Activated naive CD8-positive, alpha-beta T cell (primary cell): ENCODE data around the gene SHD.
"Not testable (repeated sequence)": the region's sequence is repeated elsewhere in the genome, so short reads cannot be mapped to it uniquely, and the experiment has no call there.

Source experiments
- H3K27ac Mint-ChIP-seq: one replicate; pipeline ENCODE4 v1.8.0; 2021; ENCODE audit warnings: mixed read lengths
- H3K27me3 Mint-ChIP-seq: one replicate; pipeline ENCODE4 v1.8.0; 2021; ENCODE audit warnings: mixed read lengths
- H3K36me3 Mint-ChIP-seq: one replicate; pipeline ENCODE4 v1.8.0; 2021; ENCODE audit warnings: mixed read lengths
- H3K4me1 Mint-ChIP-seq: one replicate; pipeline ENCODE4 v1.8.0; 2021; ENCODE audit warnings: low read depth, mixed read lengths
- H3K4me3 Mint-ChIP-seq: one replicate; pipeline ENCODE4 v1.8.0; 2021; ENCODE audit warnings: mild to moderate bottlenecking, mixed read lengths
- H3K9me3 Mint-ChIP-seq: one replicate; pipeline ENCODE4 v1.8.0; 2021; ENCODE audit warnings: low read depth, mixed read lengths

SHD gene

DNA sequence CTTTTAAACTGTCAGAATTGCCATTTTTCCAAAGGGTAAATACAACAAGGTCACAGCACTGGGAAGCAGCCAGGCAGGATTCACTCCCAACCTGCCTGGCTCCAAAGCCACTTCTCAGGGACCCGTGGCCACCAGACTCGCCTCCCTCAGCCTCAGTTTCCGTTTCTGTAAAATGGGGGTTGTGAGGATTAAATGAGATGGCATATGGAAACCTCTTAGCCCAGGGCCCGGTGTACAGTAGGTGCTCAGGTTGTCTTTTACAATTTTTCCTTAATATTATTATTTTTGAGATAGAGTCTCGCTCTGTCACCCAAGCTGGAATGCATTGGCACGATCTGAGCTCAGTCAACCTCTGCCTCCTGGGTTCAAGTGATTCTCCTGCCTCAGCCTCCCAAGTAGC, 22.0 kb upstream of the SHD start:
- Mint-ChIP-seq H3K4me3 (no peak overlapping the region), H3K27me3 (no peaks in the 10 kb centered on the region), H3K9me3 (no peaks in the 10 kb centered on the region), H3K36me3 (peaks cover 13% of the 10 kb centered on the region), H3K27ac (no peak overlapping the region), H3K4me1 (peaks cover 2% of the 10 kb centered on the region)

DNA sequence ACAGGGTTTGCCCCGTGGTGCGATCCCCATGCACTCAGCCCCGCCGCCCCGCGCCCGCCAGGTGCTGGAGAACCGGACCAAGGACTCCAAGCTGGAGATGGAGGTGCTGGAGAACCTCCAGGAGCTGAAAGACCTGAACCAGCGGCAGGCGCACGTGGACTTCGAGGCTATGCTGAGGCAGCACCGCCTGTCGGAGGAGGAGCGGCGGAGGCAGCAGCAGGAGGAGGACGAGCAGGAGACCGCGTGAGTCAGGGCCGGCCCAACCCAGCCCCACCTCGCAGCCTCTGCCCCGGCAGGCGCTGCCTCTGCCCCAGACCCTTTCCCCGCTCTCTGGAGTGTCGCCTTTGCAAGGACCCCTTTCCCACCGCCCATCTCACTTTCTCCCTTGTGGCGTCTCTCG, 20.9 kb upstream of the SHD start:
- Mint-ChIP-seq H3K4me1 (peaks cover 2% of the 10 kb centered on the region), H3K4me3 (no peak overlapping the region), H3K27ac (no peak overlapping the region)

DNA sequence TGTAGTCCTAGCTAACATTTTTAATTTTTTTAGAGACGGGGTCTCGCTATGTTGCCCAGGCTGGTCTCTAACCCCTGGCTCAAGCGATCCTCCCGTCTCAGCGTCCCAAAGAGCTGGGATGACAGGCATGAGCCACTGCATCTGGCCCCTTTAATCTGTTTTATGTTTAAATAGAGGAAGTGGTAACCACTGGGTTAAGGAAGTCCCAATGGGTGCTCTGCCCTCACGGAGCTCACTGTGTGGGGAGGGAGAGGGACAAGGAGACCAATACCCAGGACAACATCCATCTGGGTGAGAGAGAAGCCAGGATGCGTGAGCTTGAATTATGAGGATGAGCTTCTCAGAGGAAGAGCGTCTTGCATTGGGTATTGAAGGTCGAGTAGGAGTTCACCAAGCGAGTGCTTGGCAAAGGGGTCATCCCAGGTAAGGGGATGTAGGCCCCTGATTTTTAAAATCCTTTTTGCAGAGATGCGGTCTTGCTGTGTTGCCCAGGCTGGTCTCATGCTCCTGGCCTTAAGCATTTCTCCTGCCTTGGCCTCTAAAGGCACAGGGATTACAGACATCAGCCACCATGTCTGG, 18.4 kb upstream of the SHD start:
- H3K9me3 Mint-ChIP-seq = no peaks in the 10 kb centered on the region
- H3K4me3 Mint-ChIP-seq = no peak overlapping the region
- peaks cover 8% of the 10 kb centered on the region for H3K36me3 Mint-ChIP-seq
- H3K27me3 Mint-ChIP-seq = no peaks in the 10 kb centered on the region
- H3K27ac Mint-ChIP-seq = no peak overlapping the region
- H3K4me1 Mint-ChIP-seq = peaks cover 13% of the 10 kb centered on the region

More for the DNA sequence above, 20.9 kb upstream of the SHD start:
- Mint-ChIP-seq H3K9me3 (no peaks in the 10 kb centered on the region), H3K36me3 (peaks cover 13% of the 10 kb centered on the region), H3K27me3 (no peaks in the 10 kb centered on the region)

DNA sequence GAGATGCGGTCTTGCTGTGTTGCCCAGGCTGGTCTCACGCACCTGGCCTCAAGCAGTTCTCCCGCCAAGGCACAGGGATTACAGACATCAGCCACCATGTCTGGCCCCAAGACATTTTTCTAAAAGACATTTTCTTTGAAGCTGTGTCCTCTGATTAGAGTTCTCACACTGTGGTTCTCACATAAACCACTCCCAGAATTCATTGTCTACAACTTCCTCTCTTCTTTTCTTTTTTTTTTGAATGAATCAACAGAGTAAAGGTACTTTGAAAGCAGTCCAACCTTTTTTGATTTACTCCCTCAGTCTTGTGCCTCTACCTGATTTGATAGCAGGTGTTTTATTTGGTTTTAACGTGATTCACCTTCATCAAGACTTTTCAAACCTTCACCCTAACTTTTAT, 14.3 kb upstream of the SHD start:
- H3K9me3 Mint-ChIP-seq = no peaks in the 10 kb centered on the region
- H3K4me3 Mint-ChIP-seq = peak overlapping the region; percentile 13
- H3K36me3 Mint-ChIP-seq = peaks cover 9% of the 10 kb centered on the region
- H3K27ac Mint-ChIP-seq = peak overlapping the region; percentile 83
- H3K27me3 Mint-ChIP-seq = no peaks in the 10 kb centered on the region
- peaks cover 22% of the 10 kb centered on the region for H3K4me1 Mint-ChIP-seq

DNA sequence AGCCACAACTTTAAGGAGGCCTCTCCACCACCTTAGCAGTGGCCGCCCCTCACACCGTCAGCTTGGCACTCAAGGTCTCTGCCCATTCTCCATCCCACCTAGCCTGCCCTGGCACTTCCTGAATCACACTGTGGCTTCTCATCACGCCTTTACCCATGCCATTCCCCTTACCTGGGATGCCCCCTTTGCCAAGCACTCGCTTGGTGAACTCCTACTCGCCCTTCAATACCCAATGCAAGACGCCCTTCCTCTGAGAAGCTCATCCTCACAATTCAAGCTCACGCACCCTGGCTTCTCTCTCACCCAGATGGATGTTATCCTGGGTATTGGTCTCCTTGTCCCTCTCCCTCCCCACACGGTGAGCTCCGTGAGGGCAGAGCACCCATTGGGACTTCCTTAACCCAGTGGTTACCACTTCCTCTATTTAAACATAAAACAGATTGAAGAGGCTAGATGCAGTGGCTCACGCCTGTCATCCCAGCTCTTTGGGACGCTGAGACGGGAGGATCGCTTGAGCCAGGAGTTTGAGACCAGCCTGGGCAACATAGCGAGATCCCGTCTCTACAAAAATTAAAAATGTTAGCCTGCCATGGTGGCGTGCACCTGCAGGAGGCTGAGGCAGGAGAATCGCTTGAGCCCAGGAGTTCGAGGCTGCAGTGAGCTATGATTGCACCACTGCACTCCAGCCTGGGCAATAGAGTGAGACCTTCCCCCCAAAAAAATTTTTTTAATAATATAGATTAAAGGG, 12.6 kb upstream of the SHD start:
- H3K36me3 Mint-ChIP-seq = peaks cover 7% of the 10 kb centered on the region
- peak overlapping the region; percentile 70 for H3K27ac Mint-ChIP-seq
- H3K4me3 Mint-ChIP-seq = no peak overlapping the region
- no peaks in the 10 kb centered on the region for H3K27me3 Mint-ChIP-seq
- H3K4me1 Mint-ChIP-seq = peaks cover 22% of the 10 kb centered on the region
- no peaks in the 10 kb centered on the region for H3K9me3 Mint-ChIP-seq

DNA sequence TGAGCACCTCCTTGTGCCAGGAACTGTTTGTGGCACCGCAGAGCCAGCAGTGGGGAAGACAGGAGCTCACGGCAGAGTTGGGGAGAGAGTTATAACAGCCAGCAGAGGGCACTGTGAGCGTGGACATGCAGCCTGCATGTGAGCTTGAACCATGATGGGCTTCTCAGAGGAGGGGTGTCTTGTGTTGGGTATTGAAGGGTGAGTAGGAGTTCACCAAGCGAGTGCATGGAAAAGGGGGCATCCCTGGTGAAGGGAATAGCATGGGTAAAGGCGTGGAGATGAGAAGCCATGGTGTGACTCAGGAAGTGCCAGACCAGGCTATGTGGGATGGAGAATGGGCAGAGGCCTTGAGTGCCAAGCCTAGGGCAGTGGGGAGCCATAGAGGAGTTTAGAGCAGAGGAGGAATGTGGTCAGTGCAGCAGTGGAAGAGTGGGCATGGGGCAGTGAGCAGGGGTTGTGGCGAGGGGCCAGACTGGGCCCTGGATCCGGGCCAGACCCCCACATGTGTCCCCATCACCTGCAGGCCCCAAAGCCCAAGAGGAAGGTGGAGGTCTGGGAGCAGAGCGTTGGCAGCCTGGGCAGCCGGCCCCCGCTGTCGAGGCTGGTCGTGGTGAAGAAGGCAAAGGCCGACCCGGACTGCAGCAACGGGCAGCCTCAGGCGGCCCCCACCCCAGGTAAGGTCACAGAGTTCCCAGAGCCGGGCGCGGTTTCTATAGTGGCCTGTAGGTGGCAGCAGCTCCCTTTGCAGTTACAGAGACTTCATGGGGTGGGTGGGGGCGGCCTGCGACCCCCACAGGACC, 11.8 kb upstream of the SHD start:
- H3K9me3 Mint-ChIP-seq = no peaks in the 10 kb centered on the region
- peak overlapping the region; percentile 35 for H3K27ac Mint-ChIP-seq
- H3K27me3 Mint-ChIP-seq = no peaks in the 10 kb centered on the region
- no peak overlapping the region for H3K4me3 Mint-ChIP-seq
- H3K36me3 Mint-ChIP-seq = peaks cover 7% of the 10 kb centered on the region
- H3K4me1 Mint-ChIP-seq = peaks cover 22% of the 10 kb centered on the region

DNA sequence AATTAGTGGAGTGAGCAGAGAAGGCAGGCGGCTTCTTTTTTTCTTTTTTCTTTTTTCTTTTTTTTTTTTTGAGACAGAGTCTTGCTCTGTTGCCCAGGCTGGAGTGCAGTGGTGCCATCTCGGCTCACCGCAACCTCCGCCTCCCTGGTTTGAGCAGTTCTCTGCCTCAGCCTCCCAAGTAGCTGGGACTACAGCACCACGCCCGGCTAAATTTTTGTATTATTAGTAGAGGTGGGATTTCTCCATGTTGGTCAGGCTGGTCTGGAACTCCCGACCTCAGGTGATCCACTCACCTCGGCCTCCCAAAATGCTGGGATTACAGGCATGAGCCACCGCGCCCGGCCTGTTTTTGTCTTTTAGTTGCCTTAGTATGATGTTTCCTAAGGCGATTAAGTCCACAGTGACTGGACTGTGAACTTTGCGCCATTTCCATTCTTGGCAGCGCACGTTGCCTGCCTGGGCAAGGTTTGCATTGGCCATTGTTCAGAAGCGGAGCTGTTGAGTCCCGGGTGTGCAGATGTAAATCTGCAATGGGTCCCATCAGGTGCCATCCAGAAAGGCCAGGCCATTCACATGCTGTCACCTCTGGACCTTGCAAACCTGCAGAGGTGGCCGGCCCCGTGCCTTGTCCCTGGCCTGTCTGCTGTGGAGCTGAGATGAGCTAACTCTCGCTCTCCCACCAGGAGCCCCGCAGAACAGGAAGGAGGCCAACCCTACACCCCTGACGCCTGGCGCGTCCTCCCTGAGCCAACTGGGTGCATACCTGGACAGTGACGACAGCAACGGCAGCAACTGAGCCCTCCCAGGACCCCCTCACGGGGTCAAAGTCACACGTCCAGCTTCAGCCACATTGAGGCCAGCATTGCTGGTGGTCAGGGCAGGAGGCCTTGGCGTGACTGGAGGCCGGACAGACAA, 10.9 kb upstream of the SHD start:
- Mint-ChIP-seq H3K4me1 (peaks cover 22% of the 10 kb centered on the region), H3K4me3 (no peak overlapping the region), H3K9me3 (no peaks in the 10 kb centered on the region), H3K36me3 (peaks cover 7% of the 10 kb centered on the region), H3K27me3 (no peaks in the 10 kb centered on the region), H3K27ac (no peak overlapping the region)

DNA sequence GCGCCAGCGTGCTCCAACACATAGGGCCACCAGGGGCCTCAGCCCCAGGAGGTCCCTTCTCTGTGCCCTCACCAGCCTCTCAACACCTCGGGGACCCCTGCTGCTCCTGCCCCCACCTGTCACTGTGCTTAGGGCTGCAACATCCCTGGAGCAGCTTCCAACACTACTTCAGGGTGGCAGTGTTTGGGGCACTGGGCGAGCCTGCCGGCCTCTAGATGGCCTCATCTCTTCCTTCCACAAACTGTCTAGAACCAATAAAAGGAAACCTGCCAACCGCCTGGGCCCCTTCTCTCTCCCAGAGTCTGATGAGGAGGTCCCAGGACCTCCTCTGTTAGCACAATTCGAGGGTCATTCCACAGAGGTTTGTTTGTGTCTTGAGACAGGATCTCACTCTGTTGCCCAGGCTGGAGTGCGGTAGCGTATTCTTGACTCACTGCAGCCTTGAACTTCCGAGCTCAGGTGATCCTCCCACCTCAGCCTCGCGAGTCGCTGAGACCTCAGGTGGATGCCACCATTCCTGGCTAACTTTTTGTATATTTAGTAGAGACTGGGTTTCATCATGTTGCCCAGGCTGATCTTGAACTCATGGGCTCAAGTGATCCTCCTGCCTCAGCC, 10.1 kb upstream of the SHD start:
- Mint-ChIP-seq H3K27me3 (no peaks in the 10 kb centered on the region), H3K4me1 (peaks cover 19% of the 10 kb centered on the region), H3K9me3 (no peaks in the 10 kb centered on the region), H3K4me3 (no peak overlapping the region), H3K36me3 (peaks cover 7% of the 10 kb centered on the region), H3K27ac (no peak overlapping the region)

DNA sequence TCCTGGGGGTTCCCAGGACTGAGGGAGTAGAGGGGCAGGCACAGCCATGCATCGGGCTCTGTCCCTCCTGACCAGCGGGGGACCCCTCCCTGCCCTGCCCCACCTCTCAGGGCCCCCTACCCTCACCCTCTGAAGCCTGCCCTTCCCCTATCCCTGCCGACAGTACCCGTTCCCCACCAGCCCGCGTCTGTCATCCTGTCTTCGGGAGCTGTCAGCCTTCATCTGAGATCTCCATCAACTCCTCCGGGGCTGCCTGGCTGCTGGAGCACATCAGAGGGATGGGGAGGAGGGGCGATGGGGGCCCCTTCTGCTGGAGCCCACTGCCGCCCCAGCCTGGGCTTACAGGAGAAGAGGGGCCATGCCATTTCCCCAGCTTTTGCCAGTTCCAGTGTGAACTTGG, 6.2 kb upstream of the SHD start:
- Mint-ChIP-seq H3K36me3 (no peaks in the 10 kb centered on the region), H3K9me3 (no peaks in the 10 kb centered on the region), H3K4me1 (peaks cover 2% of the 10 kb centered on the region), H3K27ac (no peak overlapping the region), H3K27me3 (no peaks in the 10 kb centered on the region), H3K4me3 (no peak overlapping the region)

DNA sequence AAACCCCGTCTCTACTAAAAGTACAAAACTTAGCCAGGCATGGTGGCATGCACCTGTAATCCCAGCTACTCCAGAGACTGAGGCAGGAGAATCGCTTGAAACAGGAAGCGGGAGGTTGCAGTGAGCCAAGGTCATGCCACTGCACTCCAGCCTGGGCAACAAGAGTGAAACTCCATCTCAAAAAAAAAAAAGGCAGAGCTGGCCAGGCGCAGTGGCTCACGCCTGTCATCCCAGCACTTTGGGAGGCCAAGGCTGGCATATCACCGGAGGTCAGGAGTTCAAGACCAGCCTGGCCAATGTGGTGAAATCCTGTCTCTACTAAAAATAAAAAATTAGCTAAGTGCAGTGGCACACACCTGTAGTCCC, 4.8 kb upstream of the SHD start:
- not testable (repeated sequence) for H3K27ac Mint-ChIP-seq, H3K4me1 Mint-ChIP-seq, H3K4me3 Mint-ChIP-seq, H3K27me3 Mint-ChIP-seq, H3K9me3 Mint-ChIP-seq, H3K36me3 Mint-ChIP-seq

DNA sequence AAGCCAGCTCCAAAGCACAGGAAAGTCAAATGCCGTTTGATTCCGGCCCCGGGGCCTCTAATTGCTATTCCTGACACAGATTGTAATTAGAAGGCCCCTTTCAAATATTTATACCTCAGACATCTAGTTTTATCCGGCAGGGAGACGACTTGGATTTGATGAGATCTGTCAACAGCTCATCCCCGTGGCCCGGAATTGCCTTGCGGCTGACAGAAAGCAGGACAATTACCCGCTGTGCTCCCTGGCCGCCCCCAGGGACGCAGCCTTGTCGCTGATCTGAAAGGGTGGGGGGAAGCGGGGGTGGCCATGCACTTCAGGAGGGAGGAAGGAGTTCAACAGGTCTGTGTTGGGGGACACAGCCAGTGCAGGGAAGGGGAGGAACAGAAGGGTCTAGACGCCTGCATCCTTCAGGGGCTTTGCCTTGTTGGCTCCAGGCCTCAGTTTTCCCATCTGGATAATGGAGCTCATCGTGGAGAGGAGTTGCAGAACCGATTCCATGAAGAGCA, 1.8 kb upstream of the SHD start:
- Mint-ChIP-seq H3K27me3 (peaks cover 3% of the 10 kb centered on the region), H3K27ac (no peak overlapping the region), H3K36me3 (no peaks in the 10 kb centered on the region), H3K4me1 (peaks cover 7% of the 10 kb centered on the region), H3K9me3 (no peaks in the 10 kb centered on the region), H3K4me3 (no peak overlapping the region)

DNA sequence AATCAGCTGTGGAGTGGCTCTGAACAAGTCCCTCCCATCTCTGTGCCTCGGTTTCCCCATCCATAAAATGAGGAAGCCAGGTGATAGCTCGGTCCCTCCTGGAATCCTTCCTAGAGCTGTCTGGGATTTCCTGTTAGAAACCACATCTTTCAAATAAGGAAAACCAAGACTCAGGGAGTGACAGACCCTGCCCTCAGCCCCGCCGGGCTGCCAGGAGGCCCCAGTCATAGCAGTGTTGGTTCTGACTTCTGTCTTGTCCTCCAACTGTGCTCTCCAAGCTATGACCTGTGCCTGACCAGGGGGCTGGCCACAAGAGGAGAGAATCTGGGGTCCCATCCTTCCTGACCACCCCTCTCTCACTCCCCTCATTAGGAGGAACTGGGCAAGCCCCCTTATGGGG, 1.1 kb upstream of the SHD start:
- Mint-ChIP-seq H3K9me3 (no peaks in the 10 kb centered on the region), H3K27me3 (peaks cover 3% of the 10 kb centered on the region), H3K36me3 (no peaks in the 10 kb centered on the region), H3K27ac (no peak overlapping the region), H3K4me3 (no peak overlapping the region), H3K4me1 (peaks cover 7% of the 10 kb centered on the region)

DNA sequence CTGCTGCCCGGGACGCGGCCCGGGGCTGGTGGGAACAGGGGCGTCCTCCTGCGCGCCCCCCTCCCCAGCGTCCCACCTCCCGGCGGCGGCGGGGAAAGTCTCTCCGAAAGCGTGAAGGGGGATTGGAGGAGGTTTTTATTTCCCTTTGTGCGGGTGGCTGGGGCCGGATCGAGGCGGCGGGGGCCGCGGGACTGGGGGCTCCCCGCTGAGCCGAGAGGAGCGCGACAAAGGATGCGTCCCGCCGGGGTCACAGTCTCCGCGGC, 132 bp downstream of the SHD start:
- no peak overlapping the region for H3K4me3 Mint-ChIP-seq
- H3K4me1 Mint-ChIP-seq = peaks cover 7% of the 10 kb centered on the region
- H3K27me3 Mint-ChIP-seq = peaks cover 3% of the 10 kb centered on the region
- no peak overlapping the region for H3K27ac Mint-ChIP-seq
- no peaks in the 10 kb centered on the region for H3K9me3 Mint-ChIP-seq
- no peaks in the 10 kb centered on the region for H3K36me3 Mint-ChIP-seq

DNA sequence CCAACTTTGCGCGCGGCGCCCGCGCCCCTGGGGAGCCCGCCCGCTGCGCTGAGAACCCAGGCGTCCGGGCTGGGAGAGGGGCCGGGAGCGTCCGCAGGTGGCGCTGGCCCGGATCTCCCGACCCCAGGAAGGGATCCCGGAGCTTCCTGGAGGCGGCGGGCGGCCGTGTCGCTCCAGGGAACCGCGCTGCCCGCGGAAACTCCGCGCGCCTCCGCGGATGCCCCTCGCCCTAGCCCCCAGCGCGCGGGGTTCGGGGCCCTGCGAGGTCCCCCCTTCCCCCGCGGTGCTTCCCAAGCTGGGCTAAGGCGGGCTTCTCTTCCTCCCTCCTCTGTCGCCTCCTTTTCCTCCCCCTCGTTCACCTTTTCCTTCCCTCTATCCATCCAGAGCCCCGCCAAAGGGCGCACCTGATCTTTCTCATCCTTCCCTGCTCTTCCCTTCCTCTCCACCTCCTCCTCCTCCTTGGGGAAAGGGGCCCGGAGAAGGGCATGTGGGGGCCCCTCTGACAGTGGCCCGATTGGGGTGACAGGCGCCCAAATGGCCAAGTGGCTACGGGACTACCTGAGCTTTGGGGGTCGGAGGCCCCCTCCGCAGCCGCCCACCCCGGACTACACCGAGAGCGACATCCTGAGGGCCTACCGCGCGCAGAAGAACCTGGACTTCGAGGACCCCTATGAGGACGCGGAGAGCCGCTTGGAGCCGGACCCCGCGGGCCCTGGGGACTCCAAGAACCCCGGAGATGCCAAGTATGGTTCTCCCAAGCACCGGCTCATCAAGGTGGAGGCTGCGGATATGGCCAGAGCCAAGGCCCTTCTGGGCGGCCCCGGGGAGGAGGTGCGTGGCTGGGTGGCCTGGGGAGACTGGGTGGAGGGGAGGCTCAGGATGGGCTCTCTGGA, 710 bp downstream of the SHD start:
- peaks cover 7% of the 10 kb centered on the region for H3K4me1 Mint-ChIP-seq
- peak overlapping the region; percentile 63 for H3K4me3 Mint-ChIP-seq
- H3K27ac Mint-ChIP-seq = no peak overlapping the region
- peaks cover 3% of the 10 kb centered on the region for H3K27me3 Mint-ChIP-seq
- no peaks in the 10 kb centered on the region for H3K9me3 Mint-ChIP-seq
- no peaks in the 10 kb centered on the region for H3K36me3 Mint-ChIP-seq
